Smooth muscle cell of the brain vasculature (primary cell): ENCODE results near the gene GALNT15.

ENCODE experiments used
- DNase-seq: peaks from one replicate; pipeline ENCODE4 v3.0.0-alpha.2; 2012; ENCODE audit warnings: low read depth, low spot score

Gene GALNT15

DNA sequence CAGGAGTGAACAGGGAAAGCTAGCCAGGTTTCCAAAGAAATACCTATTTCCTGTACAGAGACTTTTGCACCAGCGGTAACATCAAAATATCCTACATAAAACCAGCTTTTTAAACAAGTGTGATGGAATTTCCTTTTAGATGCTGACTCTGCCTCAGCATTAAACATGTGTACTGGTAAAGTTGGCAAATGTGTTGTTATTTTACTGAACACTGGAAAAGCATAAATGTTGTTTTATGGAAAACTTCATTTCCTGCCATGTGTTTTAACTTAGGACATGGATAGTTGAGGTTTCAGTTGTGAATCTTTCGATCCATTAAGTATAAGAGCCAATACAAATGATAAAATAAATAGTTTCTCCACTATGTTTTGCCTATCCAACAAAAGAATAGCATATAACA lies 106.2 kb downstream of the GALNT15 start:
- DNase-seq = peak; percentile 31
